GM10847 (cell line): ENCODE measurements around the gene NUDCD3.

Source experiments
- POLR2A ChIP-seq: IDR thresholded peaks from 2 replicates; pipeline ENCODE4 v1.6.1; 2011; ENCODE audit not compliant: insufficient read length; ENCODE audit errors: extremely low read depth

The NUDCD3 gene

DNA sequence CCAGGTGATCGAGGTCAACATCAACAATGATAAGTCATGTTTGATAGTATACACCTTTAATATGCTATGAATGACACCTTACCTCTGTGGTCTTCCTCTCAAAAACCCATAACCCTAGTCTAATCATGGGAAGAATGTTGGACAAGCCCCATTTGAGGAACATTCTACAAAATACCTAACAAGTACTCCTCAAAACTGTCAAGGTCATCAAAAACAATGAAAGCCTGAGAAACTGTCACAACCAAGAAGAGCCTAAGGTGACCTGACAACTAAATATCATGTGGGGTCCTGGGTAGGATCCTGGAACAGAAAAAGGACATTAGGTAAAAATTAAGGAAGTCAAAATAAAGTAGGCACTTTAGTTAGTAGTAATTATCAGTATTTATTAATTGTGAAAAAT is 5.9 kb upstream of the NUDCD3 start:
- TF ChIP-seq POLR2A = no peak

DNA sequence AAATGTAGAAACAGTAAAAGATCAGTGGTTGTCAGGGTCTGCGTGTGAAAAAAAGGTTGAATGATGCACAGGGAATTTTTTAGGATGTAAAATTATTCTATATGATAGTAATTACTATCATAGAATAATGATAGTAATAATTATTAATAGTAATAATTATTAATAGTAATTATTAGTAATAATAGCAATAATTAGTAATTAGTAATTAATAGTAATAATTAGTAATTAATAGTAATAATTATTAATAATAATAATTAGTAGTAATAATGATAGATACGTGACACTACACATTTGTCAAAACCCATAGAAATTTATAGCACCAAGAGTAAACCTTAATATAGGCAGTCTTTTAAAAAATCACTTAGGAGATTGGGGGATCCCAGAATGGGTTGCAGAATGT is 4.5 kb upstream of the NUDCD3 start:
- no peak for TF ChIP-seq POLR2A

DNA sequence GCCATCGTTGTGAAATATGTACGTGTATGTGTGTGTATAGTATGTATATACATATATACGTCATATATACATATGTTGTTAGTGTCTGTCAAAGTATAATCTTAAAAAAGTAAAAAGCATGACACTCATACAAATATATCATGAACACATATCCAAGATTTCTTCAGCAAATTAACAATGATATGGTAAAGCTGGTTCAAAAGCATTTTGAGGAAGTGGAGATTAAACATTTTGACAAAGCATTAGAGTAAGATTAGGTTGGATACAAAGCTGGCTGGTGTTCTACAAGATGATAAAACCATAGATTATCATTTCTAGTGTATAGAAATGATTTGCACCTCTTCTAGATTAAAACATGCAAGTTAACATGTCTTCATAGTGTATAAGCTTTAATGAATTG is 771 bp upstream of the NUDCD3 start:
- no peak for TF ChIP-seq POLR2A

DNA sequence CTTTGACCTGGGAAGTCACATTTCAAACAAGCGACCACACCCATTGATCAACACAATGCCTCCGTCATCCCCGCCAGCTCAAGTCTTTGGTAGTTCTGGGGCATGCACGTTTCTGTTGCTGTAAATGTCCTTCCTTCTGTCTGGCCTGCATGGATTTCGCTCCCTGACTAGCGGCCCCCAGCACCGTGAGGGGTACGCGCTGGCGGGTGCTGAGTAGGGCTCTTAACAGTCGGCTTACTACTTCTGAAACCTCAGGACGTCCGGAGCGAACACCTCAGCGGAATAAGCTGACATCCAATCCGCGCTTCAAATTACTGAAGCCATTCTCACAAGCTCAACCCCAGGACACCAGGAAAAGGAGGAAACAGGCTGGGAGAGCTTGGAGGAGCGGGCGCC is 505 bp downstream of the NUDCD3 start:
- TF ChIP-seq POLR2A = no peak

DNA sequence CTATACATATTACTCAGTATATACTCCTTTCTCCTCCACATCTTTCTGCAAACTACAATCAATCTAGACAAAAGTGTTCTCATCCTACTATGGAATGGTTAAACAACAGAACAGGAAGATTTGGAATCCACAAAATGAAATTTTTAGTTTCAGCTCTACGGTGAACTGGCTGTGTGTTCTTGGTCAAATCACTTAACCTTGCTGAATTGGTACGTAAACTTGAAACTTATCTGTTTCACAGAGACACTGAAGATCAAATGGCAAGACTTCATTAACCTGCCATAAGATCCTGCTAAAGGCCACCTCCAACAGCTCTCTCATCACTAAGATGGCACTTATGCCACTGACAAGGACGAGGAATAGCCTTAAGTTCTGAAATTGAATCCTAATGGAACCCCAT is 1.5 kb downstream of the NUDCD3 start:
- no peak for TF ChIP-seq POLR2A

DNA sequence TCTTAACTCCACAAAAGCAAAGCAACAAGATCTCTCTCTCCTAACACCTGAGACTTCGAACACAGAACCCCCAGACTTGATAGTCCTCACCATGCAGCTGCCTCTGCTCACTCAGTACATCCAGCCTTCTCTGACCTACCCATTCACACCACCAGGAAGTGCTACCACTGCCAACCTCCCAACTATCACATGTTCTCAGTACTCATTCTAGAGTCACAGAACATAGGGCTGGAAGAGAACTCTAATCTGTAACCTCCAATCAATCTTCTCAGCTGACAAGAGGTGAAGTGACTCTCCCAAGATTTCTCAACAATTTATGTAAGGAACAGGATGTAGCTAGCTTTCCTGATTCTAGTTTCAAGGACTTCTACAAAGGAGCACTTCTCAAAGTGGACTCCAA is 3.8 kb downstream of the NUDCD3 start:
- TF ChIP-seq POLR2A = no peak

DNA sequence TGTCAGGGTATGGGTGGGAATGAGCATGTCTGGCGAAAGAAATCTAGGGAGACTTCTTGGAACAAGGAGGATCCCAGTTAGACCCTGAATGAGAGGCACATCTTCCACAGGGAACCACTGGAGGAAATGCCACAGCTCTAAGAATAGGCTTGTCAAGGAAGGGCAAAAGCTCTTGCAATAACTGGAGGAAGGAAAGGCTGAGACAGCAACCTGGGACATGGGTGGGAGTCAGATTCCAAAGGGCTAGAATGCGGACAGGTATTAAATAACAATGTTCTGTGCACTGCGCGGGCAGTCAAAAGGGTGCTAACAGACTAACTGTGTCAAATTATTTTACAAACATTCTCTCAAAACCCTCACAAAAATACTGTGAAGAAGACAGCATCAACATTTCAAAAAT is 4.5 kb downstream of the NUDCD3 start:
- no peak for TF ChIP-seq POLR2A

DNA sequence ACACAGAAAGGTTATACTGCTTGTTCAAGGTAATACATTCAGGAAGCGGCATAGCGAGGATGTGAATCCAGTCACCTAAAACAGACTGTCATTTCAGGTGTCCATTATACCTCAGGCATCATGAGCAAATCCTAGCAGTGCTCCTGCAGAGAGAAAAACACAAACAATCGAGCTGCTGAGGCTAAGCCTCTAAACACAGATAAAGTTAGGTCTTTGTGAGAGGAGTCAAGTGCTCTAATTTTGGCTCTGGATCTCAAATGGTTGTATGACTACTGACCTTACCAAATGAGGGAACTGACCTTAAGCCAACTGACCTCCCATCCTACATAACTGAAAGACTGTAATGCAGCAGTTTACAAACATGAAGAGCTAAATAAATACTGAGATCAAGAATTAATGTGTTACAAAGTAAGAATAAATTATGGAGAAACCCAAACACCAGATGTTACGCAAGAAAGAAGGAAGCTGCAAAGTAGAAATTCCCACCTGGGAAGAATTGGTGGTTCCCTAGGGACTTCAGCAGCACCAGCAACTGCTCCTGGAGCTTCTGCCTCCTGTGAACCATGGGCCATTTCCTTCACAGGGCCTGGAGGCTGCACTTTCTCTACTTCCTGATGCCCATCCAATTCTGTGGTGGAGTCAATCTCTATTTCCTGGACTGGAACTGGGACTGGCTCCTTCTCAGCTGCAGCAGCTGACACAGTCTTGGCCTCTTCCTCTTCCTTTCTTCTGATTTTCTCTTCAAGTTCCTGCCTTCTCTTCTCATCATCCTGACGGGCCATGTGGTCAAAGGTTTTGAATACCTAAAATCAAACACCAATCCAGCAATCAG is 5.8 kb downstream of the NUDCD3 start:
- TF ChIP-seq POLR2A = no peak

DNA sequence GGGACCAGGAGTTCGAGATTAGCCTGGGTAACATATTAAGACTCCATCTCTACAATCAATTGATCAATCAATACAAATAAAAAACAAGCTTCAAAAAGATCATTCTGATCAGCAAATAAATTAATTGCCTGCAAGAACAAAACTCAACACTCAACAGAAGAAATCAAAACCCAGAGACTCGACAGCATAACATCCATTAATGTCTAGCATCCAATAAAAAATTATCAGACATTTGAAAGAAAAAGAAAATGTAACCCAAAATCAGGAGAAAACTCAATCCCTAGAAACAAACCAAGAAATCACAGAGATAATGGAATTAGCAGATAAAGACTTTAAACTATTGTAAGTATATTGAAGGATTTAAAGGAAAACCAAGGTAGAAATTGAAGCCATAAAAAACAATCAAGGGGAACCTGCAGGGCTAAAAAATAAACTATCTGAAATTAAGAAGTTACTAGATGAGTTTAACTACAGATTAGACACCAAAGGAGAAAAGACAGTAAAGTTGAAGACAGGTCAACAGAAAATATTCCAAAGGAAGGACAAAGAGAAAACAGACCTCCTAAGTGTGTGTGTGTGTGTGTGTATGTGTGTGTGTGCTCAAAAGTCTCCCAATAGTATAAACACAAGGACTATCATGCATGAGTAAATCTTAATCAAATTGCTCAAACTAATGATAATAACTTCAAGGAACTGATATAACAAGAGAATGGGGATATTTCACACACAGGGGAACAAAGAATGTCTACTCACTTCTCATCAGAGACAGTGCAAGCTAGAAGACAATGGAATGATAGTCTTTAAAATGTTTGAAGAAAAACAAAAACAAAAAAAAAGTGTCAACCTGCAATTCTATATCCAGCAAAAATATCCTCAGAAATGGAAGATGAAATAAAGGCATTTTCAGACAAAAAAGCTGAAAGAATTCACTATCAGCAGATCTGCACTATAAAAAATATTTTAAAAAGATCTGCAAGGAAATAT is 7.7 kb downstream of the NUDCD3 start:
- no peak for TF ChIP-seq POLR2A

DNA sequence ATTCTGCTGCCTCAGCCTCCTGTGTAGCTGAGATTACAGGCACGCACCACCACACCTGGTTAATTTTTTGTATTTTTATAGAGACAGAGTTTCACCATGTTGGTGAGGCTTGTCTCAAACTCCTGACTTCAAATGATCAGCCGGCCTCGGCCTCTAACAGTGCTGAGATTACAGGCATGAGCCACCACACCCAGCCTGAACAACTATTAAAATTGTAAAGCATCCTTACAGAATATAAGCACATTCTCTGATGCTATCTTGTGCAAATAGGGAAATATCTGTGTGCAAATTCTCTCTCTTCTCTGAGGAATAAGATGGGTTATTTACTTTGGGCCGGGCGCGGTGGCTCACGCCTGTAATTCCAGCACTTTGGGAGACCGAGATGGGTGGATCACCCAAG is 12.5 kb downstream of the NUDCD3 start:
- TF ChIP-seq POLR2A = no peak

DNA sequence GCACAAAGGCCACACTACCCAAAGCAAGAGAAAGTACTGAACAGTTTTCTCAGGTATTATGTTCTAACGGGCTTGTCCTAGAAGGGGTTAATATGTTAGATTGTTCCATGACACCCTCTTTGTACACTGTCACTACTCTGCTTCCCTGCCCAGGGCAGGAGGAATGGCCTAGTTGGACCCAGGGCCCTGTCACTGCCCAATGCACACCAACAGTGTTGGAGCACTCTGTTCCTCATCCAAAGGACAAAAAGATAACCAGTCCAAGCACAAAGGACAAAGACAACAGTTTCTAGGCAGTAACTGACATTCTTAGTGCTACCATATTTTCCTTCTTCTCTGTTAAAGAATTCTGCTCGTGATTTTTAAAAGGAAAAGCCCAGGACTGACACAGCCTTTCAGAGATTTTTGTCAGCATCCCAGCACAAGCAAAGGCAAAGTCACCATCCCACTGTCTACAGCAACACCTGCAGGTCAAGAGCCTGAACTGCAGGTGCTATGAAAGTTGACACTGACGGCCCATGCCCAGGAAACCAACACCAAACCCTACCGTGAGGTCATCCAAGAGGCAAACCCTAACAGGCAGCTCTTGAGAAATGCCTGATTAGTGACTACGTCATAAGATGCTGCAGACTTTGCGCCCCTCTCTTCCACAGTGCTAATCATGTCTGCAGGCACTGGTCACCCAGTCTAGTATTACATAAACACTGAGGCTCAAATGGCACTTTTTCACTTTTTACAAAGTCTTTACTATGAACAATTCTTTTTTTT is 13.2 kb downstream of the NUDCD3 start:
- no peak for TF ChIP-seq POLR2A

DNA sequence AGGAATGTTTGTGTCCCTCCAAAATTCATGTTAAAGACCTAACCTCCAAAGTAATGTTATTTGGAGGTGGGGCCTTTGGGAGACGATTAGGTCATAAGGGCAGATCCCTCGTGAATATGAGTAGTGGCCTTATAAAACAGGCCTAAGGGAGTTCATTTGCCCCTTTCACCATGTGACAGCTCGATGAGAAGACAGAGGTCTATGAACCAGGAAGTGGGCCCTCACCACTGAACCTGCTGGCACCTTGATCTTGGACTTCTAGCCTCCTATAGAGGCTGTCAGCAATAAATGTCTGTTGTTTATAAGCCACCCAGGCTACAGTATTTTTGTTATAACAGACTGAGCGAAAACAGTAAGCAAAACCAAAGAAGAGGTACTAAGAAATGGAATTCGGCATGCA is 14.1 kb downstream of the NUDCD3 start:
- no peak for TF ChIP-seq POLR2A

DNA sequence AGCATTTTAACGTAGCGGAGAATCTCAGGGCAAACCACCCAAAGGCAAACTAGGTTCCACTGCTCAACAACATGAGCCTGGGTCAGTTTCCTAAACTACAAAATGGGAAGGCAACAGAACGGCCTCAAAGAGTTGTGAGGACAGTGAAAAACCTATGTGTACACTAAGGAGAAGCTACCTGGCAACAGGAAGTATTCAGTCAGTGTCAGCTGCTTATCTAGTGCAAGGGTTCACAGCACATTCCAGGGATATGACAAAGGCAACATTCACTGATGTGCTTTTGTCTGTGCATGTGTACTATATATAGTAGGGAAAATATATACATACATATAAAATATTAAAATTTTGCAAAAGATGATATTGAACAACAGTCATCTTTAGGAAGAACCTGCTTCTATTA is 17.2 kb downstream of the NUDCD3 start:
- TF ChIP-seq POLR2A = no peak

DNA sequence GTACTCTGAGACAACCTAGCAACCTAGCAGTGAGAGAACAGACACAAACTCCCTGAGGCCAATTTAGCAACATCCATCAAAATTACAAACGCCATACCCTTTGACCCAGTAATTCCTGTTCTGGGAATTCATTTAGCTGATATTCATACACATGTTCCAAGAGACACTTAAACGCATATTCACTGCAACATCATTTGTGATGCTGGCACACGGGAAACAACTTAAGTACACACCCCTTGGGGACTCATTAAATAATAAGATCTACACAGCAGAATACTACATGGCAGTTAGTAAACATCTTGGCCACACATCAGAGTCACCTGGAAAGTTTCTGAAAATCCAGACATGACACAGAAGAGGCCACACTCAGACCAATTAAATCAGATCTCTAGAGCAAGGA is 17.6 kb downstream of the NUDCD3 start:
- no peak for TF ChIP-seq POLR2A

DNA sequence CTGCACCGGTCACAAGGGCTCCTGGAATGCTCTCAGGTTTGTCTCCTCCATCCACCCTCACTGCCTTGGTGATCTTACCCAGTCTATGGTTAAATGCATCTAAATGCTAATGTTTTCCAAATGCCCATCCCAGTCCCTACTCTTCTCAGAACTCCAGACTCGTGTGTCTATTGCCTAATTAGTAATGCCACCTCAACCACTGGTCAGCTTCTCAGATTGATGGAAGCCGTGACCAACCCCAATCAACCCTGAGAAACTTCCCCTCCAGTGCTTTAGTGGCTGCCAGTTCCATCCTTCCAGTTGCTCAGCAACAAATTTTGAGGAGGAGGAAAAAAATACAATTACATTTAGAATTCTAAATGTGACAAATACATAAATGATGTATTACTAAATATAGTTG is 18.6 kb downstream of the NUDCD3 start:
- no peak for TF ChIP-seq POLR2A

DNA sequence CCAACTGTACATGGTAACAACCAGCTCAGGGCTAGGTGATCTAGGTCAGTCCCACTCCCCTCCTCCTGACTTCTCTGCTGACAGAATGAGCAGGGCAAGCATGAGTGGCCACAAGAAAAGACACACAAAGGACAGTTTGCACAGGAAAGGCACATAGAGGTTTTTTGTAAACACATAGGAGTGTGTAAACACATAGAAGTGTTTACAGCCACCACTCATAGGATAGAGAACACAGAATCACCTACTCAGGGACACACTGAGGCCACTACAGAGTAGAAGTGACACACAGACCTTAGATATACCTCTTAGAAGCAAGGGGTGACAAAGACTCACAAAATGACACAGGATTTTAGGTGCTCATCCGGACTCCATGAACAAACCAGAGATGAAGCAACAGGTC is 19.0 kb downstream of the NUDCD3 start:
- TF ChIP-seq POLR2A = no peak

DNA sequence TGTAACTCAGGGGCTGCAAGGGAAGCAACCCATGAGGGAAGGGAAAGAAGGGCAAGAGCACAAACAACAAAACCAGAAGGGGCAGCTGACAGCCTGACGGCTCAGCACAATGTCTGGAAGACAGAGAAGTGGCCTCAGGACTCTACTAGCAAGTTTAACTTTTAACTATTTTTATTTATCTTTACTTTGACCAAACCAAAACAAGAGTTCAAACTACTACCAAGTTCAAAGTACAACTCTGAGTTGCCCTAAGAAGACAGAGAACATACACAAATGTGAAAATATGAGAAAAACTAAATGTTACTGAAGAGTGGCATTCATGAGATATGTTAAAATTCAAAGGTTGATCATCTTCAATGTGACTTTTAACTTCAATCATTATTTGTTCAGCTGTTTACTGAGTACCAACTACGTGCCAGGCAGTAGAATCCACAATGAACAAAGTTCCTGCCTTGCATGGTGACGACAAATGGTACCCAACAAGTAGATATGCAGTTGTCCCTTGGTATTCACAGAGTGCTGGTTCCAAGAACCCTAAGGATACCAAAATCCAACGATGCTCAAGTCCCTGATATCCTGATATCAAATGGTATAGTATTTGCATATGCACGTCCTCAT is 19.7 kb downstream of the NUDCD3 start:
- no peak for TF ChIP-seq POLR2A
